A673 (cell line): ENCODE measurements around the gene TOP2B. TPM values are rescaled to one million over a fixed set of nuclear protein-coding genes. Genes with fewer than 3 reads are reported as not detected.

Source experiments
- BruUV-seq: library from RNA; stranded (reverse); fragments of 400-500 nt; replicated peaks from 2 replicates; lab custom pipeline; 2021; lab: Mats Ljungman, UMichigan
- CTCF ChIA-PET: fragments of 300-600 bp; sonication (Branson Sonifier 250); formaldehyde crosslinking; loops from one replicate; lab custom pipeline; 2022; ENCODE audit warnings: antibody characterized with exemption; lab: Charles Lee
- POLR2A ChIA-PET: fragments of 300-600 bp; sonication (Branson Sonifier 250); formaldehyde crosslinking; loops from one replicate; lab custom pipeline; 2022; ENCODE audit warnings: antibody characterized with exemption; ENCODE audit not compliant: low non-redundant PET; lab: Charles Lee
- DNase-seq: peaks from one replicate; pipeline ENCODE4 v3.0.0-alpha.2; 2015; ENCODE audit warnings: low spot score
- H3K27ac ChIP-seq: fragments of 200-600 bp; sonication (generic); 2 replicates; pipeline ENCODE4 v1.5.1; 2016; ENCODE audit warnings: mixed run types, low read depth, mild to moderate bottlenecking, mixed read lengths, antibody characterized with exemption, low read length; ENCODE audit not compliant: poor library complexity, severe bottlenecking
- H3K27me3 ChIP-seq: fragments of 200-600 bp; sonication (generic); replicated peaks from 2 replicates; pipeline ENCODE4 v1.6.1; 2017; ENCODE audit warnings: mixed run types, low read depth, mild to moderate bottlenecking, mixed read lengths, antibody characterized with exemption, low read length; ENCODE audit not compliant: insufficient read depth, poor library complexity
- H3K36me3 ChIP-seq: fragments of 200-600 bp; sonication (generic); 2 replicates; pipeline ENCODE4 v1.6.1; 2016; ENCODE audit warnings: mixed run types, mild to moderate bottlenecking, mixed read lengths, antibody characterized with exemption, low read length; ENCODE audit not compliant: insufficient read depth, poor library complexity, severe bottlenecking
- H3K4me1 ChIP-seq: fragments of 200-600 bp; sonication (generic); 2 replicates; pipeline ENCODE4 v1.6.1; 2017; ENCODE audit warnings: mixed run types, mild to moderate bottlenecking, mixed read lengths, antibody characterized with exemption, low read length; ENCODE audit not compliant: insufficient read depth, poor library complexity, severe bottlenecking
- H3K4me3 ChIP-seq: fragments of 200-600 bp; sonication (generic); 2 replicates; pipeline ENCODE4 v1.5.1; 2016; ENCODE audit warnings: low read depth, mixed run types, mild to moderate bottlenecking, mixed read lengths, low read length; ENCODE audit not compliant: poor library complexity, severe bottlenecking
- H3K9me3 ChIP-seq: fragments of 200-600 bp; sonication (generic); 2 replicates; pipeline ENCODE4 v1.6.1; 2016; ENCODE audit warnings: mixed run types, low read depth, mild to moderate bottlenecking, mixed read lengths, antibody characterized with exemption, low read length; ENCODE audit not compliant: poor library complexity, severe bottlenecking
- CTCF ChIP-seq: fragments of 300-800, 200-600 bp; sonication (generic); conservative IDR thresholded peaks from 2 replicates; pipeline ENCODE4 v1.5.1; 2017; ENCODE audit warnings: low read depth, mild to moderate bottlenecking, antibody characterized with exemption, low read length, moderate library complexity, mixed read lengths
- EZH2 ChIP-seq: fragments of 200-600 bp; sonication (generic); IDR thresholded peaks from 2 replicates; pipeline ENCODE4 v1.6.1; 2017; ENCODE audit warnings: borderline replicate concordance, low read depth, mild to moderate bottlenecking, mixed read lengths, antibody characterized with exemption, low read length; ENCODE audit not compliant: poor library complexity, severe bottlenecking
- intact Hi-C: fragments of 100-400 bp; cut with micrococcal nuclease; formaldehyde crosslinking; loops from one replicate; pipeline ENCODE4 v1.10.0; 2022; ENCODE audit not compliant: unreplicated experiment
- total RNA-seq: library from RNA; stranded (reverse); gene quantifications from 2 replicates; pipeline ENCODE4 v1.2.3, GENCODE V29; 2021

TOP2B gene
- total RNA-seq, 1 experiment from 2014 or later: 154 TPM

GRCh38 chr3:25631989-25632388, 32.7 kb downstream of the TOP2B start:
- POLR2A ChIA-PET: no interaction called here
- CTCF ChIA-PET: no interaction called here
- H3K4me3 ChIP-seq: no peak overlapping the region
- peaks cover 76% of the 10 kb centered on the region for H3K36me3 ChIP-seq
- H3K27ac ChIP-seq: no peak overlapping the region
- BruUV-seq: no TSS peak
- TF ChIP-seq EZH2 (no peak), CTCF (no peak)
- no peaks in the 10 kb centered on the region for H3K9me3 ChIP-seq
- intact Hi-C loops: no loop called here
- no peaks in the 10 kb centered on the region for H3K27me3 ChIP-seq
- no peaks in the 10 kb centered on the region for H3K4me1 ChIP-seq
- no peak for DNase-seq

- no peak for DNase-seq
- Histone ChIP-seq H3K27ac (no peak overlapping the region), H3K9me3 (no peaks in the 10 kb centered on the region), H3K4me1 (no peaks in the 10 kb centered on the region), H3K27me3 (no peaks in the 10 kb centered on the region), H3K36me3 (peaks cover 54% of the 10 kb centered on the region), H3K4me3 (no peak overlapping the region)
- BruUV-seq: no TSS peak
- no peak for TF ChIP-seq EZH2
- TF ChIP-seq CTCF: no peak
- POLR2A ChIA-PET: no interaction called here
- CTCF ChIA-PET: no interaction called here
- intact Hi-C loops: no loop called here
These were observed 43.6 kb downstream of the TOP2B start for GRCh38 chr3:25621087-25621486.

- intact Hi-C loops: no loop called here
- H3K4me1 ChIP-seq: no peaks in the 10 kb centered on the region
- ChIA-PET POLR2A (interaction anchor here (0.6 kb wide), 1 partner anchor 574 kb away, joined by 3 read pairs; no protein-coding TSS in a partner anchor), CTCF (no interaction called here)
- TF ChIP-seq EZH2 (no peak), CTCF (no peak)
- no TSS peak for BruUV-seq
- peaks cover 51% of the 10 kb centered on the region for H3K36me3 ChIP-seq
- H3K9me3 ChIP-seq: no peaks in the 10 kb centered on the region
- no peak overlapping the region for H3K4me3 ChIP-seq
- DNase-seq: no peak
- H3K27ac ChIP-seq: no peak overlapping the region
- H3K27me3 ChIP-seq: no peaks in the 10 kb centered on the region
These were observed 44.2 kb downstream of the TOP2B start for GRCh38 chr3:25620493-25620892.
